H1 (cell line): ENCODE results near the gene CIRBP. TPM values are rescaled to one million over a fixed set of nuclear protein-coding genes. Genes with fewer than 3 reads are reported as not detected.

Experiments used
- BACH1 ChIP-seq: IDR thresholded peaks from 2 replicates; pipeline ENCODE4 v1.6.1; 2012; ENCODE audit warnings: low read length, improper control_type of control experiment
- CREB1 ChIP-seq: IDR thresholded peaks from 2 replicates; pipeline ENCODE4 v1.6.1; 2012; ENCODE audit warnings: inconsistent platforms
- RBBP5 ChIP-seq: IDR thresholded peaks from 2 replicates; pipeline ENCODE4 v1.7.1; 2012; ENCODE audit warnings: low read depth, mild to moderate bottlenecking, inconsistent platforms, low read length, moderate library complexity, borderline replicate concordance
- polyA plus RNA-seq, 7 experiments: library from polyadenylated mRNA; depleted of rRNA in 3 of 7; stranded (reverse) in 5 of 7; unstranded in 2 of 7; fragments of >200 nt in 5 of 7; fragments of 200-250 nt in 2 of 7; gene quantifications; 1 replicate in 5 of 7; 2 replicates in 1 of 7; 4 replicates in 1 of 7; pipeline versions ENCODE4 v1.2.1 to v1.2.3, GENCODE V29; 2011 to 2013; ENCODE audit warnings: missing spikeins in 2 of 7, mixed read lengths in 2 of 7
- total RNA-seq: library from RNA; stranded (reverse); fragmentation: NEBNext Ultra II Directional; extraction: Animal tissue kit (Norgen Biotek cat#: 25700); gene quantifications from 2 replicates; pipeline ENCODE4 v1.2.1, GENCODE V29; 2021

Gene CIRBP
- total and polyA plus RNA-seq, 2 of the 8 experiments (the other 6 are each of a cell fraction or from before 2014, with no cell fraction given): 175 to 199 TPM

DNA sequence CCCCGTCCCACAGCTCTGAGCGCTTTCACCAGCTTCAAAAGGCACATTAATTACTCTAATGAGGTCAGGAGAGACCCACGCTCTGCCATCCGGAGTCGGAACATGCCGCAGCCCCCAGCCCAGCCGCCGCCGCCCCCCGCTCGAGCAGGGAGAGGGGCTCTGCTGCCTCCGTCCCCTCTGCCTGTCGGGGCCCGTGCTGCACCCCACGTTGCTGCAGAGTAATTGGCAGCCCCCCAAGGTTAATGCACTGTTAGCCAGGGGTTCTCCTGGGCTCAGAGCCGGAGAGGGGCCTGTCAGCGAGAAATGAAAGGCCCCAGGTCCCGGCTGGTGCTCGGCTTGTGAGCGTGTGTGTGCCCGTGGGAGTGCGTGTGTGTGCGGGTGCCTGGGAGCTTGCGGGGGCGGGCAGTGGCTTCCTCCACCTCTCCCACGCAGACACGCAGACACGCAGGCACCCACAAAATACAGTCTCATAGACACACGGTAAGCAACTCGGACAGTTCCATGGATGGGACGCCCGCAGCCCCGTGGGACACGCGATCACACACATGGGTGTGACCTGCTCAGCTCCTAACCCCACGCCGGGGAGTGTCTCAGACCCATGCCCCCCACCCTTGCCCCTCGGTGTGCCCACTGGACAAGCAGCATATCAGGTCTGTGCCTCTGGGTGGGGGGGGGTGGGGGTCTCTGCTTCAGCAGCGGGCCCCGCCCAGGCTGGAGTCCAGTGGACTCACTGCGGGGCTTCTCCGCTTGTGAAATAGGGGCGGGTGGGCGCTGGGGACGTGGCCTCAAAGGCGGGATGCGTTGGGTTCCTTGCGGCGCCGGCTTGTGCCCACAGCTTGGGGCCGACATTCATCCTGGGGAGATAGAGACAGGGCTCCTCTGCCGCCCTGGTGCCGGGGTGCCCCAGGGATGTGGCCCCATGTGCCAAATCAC lies 11.8 kb downstream of the CIRBP start (continued):
- no peak for TF ChIP-seq CREB1
- TF ChIP-seq BACH1: no peak
- no peak for TF ChIP-seq RBBP5
